HG02970 (cell line): ENCODE results near the gene ZNF770.
A peak's percentile ranks its signal among the peaks of the same experiment; 100 is the strongest.
"Not testable (repeated sequence)": the region's sequence is repeated elsewhere in the genome, so short reads cannot be mapped to it uniquely, and the experiment has no call there.

Experiments
- ATAC-seq: cut with Tn5 transposase; IDR thresholded peaks from one replicate; pipeline ENCODE4 v1.9.1; 2021; ENCODE audit warnings: mild to moderate bottlenecking, moderate library complexity, moderate number of reproducible peaks; ENCODE audit not compliant: unreplicated experiment, low FRiP score

Gene ZNF770

DNA sequence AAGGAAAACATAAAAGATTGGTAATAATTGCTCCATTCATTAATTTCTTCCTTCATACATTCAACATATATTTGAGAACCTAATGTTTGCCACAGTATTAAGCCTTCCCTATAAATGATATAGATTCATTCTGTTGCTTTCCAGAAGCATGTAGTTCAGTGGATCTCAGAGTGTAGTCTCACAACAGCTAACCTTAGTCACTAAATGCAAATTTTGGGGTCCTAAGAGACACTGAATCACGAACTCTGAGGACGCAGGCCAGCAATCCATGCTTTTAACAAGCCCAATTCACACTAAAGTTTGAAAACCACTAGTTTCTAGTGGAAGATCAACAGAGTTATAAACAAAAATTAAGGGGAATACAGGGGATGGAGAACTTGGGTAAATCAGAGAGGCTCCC is 11.3 kb downstream of the ZNF770 start:
- no peak for ATAC-seq

DNA sequence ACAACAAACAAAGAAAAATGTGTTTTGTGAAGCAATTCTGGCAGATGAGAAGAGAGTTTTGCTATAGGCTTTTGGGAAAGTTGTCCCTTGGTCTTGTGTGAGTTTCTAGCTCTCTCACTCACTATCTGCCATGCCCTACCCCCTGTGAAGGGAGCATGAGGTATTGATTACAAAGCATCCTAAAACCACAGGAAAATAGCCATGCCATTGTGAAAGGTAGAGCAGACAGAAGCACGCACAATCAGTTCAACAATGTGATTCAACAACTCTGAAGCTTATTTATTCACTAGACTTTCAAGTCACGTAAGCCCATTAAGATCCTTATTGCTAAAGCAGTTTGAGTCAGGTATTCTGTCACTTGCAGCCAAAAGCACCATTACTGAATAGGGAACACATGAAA is 12.0 kb downstream of the ZNF770 start:
- no peak for ATAC-seq

DNA sequence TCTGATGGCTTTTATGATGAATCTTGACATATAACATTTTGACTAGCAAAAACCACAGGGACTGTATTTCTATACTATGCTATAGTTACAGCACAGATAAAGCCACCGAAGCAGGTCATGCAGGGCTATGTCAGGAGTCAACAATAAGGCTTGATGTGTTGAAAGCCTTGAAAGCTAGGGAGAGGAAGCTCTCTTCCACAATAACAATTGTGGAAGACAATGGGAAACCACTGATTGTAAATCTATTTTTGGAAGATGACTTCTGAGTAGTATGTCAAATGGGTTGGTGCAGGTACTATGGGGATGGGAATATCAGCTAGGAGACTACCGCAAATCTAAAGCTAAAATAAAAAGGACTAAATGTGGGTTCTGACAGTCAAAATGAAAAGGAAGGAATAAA is 14.6 kb downstream of the ZNF770 start:
- ATAC-seq: no peak

DNA sequence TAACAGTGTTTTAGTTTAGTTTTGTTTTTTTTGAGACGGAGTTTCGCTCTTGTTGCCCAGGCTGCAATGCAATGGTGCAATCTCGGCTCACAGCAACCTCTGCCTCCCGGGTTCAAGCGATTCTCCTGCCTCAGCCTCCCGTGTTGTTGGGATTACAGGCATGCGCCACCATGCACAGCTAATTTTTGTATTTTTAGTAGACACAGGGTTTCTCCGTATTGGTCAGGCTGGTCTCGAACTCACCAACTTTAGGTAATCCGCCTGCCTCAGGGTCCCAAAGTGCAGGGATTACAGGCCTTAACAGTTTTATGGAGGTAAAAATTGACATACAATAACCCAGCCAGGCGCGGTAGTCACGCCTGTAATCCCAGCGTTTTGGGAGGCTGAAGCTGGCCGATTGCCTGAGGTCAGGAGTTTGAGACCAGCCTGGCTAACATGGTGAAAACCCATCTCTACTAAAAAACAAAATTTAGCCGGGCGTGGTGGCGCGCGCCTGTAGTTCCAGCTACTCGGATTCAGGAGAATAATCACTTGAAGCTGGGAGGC is 17.9 kb downstream of the ZNF770 start:
- not testable (repeated sequence) for ATAC-seq

DNA sequence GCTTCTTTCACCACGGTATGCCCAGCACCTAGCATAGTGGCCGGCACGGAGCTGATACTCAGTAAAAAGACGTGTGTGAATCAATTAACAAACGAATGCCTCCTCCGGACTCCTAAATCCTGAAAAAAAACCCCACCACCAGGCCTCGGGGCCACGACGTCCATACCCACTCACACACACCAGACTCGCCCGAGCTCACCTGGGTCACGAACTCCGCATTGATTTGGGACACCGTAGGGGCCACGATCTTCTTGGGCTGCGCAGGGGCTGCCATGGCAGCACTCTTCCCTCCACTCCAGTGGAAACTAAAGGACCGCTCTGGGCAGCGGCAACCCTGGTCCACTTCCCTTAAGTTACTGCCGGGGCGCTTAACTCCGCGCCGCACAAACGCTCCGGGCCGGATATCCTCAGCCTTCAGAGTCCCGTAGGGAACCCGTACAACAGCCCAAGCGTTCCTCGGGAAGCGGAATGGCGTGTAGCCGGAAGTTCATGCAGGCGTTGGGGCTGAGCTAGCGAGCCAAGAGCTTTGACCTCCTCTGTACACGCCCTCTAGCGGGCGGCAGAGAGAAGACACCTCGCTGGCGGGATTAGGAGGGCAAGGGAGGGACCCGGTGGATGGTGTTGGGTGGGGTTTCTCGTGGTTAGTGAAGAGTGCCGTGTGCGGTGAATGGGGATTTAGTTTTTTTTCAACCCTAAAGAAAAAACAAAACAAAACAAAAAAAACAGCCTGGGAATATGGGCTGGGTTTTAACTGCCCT is 18.6 kb downstream of the ZNF770 start, which contains the start of gene AQR:
Gene AQR (minus strand): TSS at position 403 of the 758 bp plus-strand sequence. CDS start 129 bp downstream, at position 274.
- ATAC-seq: peak; percentile 96

DNA sequence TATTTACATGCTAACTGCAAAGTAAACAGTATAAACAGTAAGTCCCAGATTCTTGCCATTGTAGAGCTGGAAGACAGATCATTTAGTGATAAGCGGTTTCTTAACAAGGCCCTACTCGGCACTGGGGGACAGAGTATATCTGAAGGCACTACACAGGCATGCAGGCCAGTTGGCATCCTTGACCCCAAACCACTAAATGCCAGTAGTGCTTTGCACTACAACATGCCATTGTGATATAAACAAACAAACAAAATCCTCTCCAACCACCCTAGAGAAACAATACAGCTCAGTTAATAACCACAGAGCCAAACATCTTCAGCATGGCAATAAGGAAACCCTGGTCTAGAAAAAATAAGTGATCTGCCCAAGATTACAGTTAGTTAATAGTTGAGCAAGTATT is 23.8 kb downstream of the ZNF770 start:
- ATAC-seq: no peak

DNA sequence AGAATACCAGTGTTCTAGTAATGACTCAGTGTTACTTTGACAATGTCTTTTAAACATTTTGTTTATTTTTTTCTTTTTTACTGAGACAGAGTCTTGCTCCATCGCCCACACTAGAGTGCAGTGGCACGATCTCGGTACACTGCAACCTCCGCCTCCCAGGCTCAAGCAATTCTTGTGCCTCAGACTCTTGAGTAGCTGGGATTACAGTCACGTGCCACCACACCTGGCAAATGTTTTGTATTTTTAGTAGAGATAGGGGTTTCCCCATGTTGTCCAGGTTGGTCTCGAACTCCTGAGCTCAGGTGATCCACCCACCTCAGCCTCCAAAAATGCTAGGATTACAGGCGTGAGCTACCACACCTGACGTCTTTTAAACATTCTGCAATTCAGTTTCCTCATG is 34.2 kb downstream of the ZNF770 start:
- ATAC-seq: no peak

DNA sequence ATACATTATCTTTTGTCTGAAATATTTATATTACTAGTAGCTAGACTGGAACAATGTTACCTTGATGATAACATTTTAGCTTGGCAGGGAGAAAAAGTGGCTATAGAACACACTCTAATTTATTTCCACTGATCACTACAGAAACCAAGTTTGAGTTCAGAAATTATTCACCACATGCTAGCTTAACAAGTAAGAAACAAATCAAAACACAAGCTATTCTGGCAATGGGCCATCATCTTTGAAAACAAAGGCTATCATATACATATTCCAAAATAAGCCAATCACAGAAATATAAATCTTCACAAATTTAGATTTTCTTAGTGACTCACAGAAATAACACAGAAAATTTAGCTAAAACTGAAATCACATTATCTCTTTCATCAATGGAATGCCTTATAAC is 35.6 kb downstream of the ZNF770 start:
- no peak for ATAC-seq

DNA sequence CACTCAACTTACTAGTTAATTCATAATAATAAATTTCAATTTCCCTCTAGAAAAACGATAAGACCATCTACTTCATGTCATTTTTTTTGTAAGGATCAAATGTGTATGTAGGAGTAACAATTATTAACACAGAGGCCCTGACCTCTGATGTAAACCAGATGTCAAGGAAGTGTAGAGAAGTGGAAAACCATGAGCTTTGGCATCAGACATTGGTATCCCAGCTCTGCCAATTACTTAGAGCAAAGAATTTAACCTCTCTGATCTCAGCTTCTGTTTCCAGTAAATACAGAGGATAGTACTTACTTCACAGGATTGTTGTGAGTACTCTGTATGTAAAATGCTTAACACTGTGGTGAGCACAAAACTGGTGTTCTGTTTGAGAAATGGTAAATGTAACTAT is 36.1 kb downstream of the ZNF770 start:
- no peak for ATAC-seq

DNA sequence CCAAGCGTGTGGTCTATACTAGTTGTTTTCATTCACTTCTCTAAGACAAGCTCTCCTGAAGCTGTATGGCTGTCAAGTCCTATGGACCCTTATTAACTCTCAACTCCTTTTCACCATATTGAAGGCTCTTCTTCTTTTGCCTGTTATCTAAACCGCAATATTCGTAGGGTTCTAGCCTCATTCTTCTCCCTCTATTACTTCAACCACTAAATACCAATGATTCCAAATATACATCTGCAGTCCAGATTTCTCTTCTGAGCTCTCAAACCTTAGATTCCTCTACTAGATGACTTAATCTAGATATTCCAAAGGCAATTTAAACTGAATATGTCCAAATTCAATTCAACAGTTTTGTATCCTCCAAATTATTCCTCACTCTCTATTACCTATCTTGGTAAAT is 43.2 kb downstream of the ZNF770 start:
- no peak for ATAC-seq

DNA sequence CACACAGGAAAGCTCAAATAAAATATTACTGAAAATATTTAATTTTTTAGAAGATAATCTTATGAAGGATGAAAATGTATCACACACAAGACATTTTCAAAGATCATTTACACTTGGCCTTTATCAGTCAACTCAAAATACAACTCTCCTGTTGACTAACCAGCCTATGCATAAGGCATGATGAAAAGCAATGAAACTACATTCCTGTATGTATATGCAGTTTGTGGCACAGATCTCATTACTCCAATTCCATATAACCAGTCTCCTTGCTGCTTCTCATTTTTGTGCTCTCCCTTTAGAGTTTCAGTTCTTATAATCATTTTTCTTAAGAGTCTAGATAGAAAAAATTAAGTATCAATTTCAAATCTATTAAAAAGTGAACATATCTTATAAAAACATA is 44.4 kb downstream of the ZNF770 start:
- ATAC-seq: no peak

DNA sequence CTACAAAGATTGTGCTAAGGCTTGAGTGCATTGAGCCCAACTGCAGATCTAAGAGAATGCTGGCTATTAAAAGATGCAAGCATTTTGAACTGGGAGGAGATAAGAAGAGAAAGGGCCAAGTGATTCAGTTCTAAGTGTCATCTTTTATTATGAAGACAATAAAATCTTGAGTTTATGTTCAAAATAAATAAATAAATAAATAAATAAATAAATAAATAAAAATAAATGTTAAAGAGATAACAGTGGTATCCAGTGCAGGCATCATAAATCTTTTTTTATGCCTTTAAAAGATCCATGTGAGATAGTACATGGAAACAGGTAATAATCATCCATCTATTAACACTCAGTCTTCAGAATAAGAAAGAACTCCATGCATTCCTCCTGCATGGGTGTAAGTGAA is 44.8 kb downstream of the ZNF770 start:
- ATAC-seq: not testable (repeated sequence)

DNA sequence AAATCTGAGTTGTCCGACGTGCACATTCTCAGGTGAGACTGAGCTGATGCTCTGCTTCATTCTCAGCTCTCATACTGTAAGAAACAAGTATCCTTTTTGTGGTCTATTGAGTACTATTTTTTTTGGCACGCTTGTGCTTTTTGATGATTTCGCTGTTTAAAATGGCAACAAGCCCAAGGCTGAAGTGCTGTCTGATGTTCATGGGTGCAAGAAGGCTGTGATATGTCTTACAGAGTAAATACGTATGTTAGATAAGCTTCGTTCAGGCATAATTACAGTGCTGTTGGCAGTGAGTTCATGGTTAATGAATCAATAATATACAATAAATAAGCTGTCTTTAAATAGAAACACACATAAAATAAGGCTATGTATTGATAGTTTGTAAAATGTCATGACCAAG is 45.7 kb downstream of the ZNF770 start:
- no peak for ATAC-seq

DNA sequence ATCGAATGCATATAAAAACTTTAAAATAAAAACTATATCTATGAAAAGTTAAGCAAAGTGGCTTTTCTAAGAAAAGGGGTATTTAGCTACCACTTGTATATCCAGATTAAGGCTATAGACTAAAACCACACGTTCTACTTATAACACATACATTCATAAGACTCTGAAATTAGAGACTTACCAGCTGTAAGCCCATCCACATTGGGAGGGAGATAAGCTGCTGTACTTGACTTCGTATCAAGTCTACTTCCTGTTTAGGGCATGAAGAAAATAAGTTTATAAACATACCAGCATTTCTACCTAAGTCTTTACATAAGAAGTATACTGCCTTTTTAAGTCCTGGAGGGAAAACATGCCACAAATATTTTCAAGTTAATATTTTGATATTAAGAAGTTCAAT is 46.3 kb downstream of the ZNF770 start:
- no peak for ATAC-seq

DNA sequence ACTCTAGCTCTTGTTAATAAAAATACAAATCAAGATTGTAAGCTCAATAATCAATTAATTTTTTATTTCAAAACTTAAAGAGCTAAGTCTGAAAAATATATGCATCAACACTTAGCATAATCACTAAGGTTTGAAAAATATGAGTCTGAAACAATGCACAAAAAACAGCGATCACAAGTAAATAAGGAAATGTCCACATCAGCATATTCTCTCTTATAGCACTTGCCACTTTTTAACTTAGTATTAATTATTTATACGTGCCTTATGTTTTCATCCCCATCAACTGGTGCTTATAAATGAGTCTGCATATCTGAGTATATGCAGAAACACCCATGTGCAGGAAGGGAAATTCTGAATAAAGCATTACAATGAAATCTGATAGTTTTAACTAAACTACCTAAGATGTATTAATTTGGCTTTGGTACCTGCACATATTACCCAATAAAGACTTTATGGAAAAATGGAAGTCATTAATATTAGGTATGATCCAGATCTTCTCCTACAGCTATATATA is 46.8 kb downstream of the ZNF770 start:
- ATAC-seq: no peak

DNA sequence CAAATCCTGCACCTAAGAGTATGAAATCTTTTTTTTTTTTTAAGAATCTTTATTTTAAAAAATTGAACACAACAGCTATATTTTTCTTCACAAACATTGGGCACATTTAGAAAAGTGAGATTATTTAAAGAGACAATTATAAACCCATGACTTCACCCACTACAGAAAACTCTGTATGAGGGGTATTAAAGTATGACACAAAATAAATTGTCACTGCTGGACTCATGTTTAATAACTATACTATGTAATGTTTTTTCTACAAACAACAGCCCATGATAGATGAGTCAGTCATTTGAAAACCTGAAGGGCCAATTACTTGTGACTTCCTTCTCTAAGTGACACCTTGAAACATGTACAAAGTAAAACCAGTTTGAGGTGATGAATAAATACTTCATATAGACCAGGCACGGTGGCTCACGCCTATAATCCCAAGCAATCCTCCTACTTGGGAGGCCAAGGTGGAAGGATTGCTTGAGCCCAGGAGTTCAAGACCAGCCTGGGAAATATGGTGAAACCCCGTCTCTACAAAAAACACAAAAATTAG is 54.6 kb downstream of the ZNF770 start:
- no peak for ATAC-seq

DNA sequence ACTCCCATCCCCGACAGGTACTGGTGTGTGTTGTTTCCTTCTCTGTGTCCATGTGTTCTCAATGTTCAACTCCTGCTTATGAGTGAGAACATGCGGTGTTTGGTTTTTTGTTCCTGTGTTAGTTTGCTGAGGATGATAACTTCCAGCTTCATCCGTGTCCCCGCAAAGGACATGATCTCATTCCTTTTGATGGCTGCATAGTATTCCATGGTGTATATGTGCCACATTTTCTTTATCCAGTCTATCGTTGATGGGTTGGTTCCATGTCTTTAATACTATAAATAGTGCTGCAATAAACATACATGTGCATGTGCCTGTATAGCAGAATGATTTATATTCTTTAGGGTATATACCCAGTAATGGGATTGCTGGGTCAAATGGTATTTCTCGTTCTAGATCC is 59.7 kb downstream of the ZNF770 start:
- ATAC-seq: not testable (repeated sequence)
